NT2/D1 (cell line): ENCODE data around the gene SORBS1.

Experiments
- DNase-seq: peaks from one replicate; pipeline ENCODE4 v3.0.0-alpha.2; 2011; ENCODE audit warnings: low read depth, low spot score
- H3K27me3 ChIP-seq: 2 replicates; pipeline ENCODE4 v1.6.0; 2011; ENCODE audit warnings: mild to moderate bottlenecking; ENCODE audit not compliant: insufficient read length, insufficient read depth
- H3K36me3 ChIP-seq: 2 replicates; pipeline ENCODE4 v1.6.1; 2011; ENCODE audit warnings: mild to moderate bottlenecking, low read length, mixed read lengths; ENCODE audit not compliant: insufficient read depth, insufficient read length
- H3K4me1 ChIP-seq: 2 replicates; pipeline ENCODE4 v1.5.1; 2011; ENCODE audit not compliant: insufficient read depth, insufficient read length
- H3K4me3 ChIP-seq: 2 replicates; pipeline ENCODE4 v1.5.1; 2011; ENCODE audit warnings: low read depth; ENCODE audit not compliant: insufficient read length
- H3K9ac ChIP-seq: 2 replicates; pipeline ENCODE4 v1.6.0; 2011; ENCODE audit warnings: low read depth; ENCODE audit not compliant: insufficient read length
- H3K9me3 ChIP-seq: 2 replicates; pipeline ENCODE4 v1.5.1; 2011; ENCODE audit warnings: mild to moderate bottlenecking, low read length; ENCODE audit not compliant: insufficient read depth
- SUZ12 ChIP-seq: IDR thresholded peaks from 2 replicates; pipeline ENCODE4 v1.6.1; 2011; ENCODE audit not compliant: insufficient read length, insufficient read depth; ENCODE audit errors: extremely low read depth
- YY1 ChIP-seq: IDR thresholded peaks from 2 replicates; pipeline ENCODE4 v1.6.1; 2011; ENCODE audit not compliant: insufficient read length, insufficient read depth
- ZNF274 ChIP-seq: IDR thresholded peaks from 2 replicates; pipeline ENCODE4 v1.6.1; 2011; ENCODE audit warnings: mild to moderate bottlenecking, low read depth, low read length

The SORBS1 gene

GRCh38 chr10:95262763-95263518 lies 298.2 kb downstream of the SORBS1 start:
- no peak overlapping the region for H3K9ac ChIP-seq
- no peaks in the 10 kb centered on the region for H3K4me1 ChIP-seq
- H3K36me3 ChIP-seq = peaks cover 56% of the 10 kb centered on the region
- H3K9me3 ChIP-seq = no peaks in the 10 kb centered on the region
- no peaks in the 10 kb centered on the region for H3K27me3 ChIP-seq
- no peak for DNase-seq
- TF ChIP-seq ZNF274 (no peak), SUZ12 (no peak), YY1 (no peak)
- H3K4me3 ChIP-seq = no peak overlapping the region

GRCh38 chr10:95261926-95262325 lies 299.2 kb downstream of the SORBS1 start:
- no peak overlapping the region for H3K9ac ChIP-seq
- no peaks in the 10 kb centered on the region for H3K9me3 ChIP-seq
- peaks cover 57% of the 10 kb centered on the region for H3K36me3 ChIP-seq
- DNase-seq = no peak
- TF ChIP-seq ZNF274 (no peak), YY1 (no peak), SUZ12 (no peak)
- H3K4me1 ChIP-seq = no peaks in the 10 kb centered on the region
- H3K27me3 ChIP-seq = no peaks in the 10 kb centered on the region
- no peak overlapping the region for H3K4me3 ChIP-seq
